SKM-1 treated with dmso at 0.1 percent for 144 hours (cell line): ENCODE measurements around the gene HSBP1L1.
"Not testable (repeated sequence)": the region's sequence is repeated elsewhere in the genome, so short reads cannot be mapped to it uniquely, and the experiment has no call there.

Source experiments
- DNase-seq: peaks from one replicate; lab custom pipeline; 2025; ENCODE audit not compliant: unreplicated experiment; lab: John Stamatoyannopoulos, UW

HSBP1L1 gene

GRCh38 chr18:79983253-79983652 lies 18.8 kb downstream of the HSBP1L1 start:
- no peak for DNase-seq

DNA sequence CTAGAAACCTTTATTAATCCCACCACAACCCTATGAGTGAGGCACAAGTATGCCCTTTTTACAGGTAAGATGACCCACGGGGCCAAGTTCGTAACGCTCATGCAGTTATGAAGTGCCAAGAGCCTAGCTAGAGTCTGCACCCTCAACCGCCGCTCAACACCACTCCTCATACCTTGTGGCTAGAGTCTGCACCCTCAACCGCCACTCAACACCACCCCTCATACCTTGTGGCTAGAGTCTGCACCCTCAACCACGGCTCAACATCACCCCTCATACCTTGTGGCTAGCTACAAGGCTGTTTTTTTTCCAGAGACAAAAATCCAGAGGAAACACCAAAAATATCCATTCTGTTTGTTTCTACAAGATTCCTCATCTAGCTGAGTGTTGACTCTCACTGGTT lies 19.4 kb downstream of the HSBP1L1 start:
- DNase-seq = no peak

DNA sequence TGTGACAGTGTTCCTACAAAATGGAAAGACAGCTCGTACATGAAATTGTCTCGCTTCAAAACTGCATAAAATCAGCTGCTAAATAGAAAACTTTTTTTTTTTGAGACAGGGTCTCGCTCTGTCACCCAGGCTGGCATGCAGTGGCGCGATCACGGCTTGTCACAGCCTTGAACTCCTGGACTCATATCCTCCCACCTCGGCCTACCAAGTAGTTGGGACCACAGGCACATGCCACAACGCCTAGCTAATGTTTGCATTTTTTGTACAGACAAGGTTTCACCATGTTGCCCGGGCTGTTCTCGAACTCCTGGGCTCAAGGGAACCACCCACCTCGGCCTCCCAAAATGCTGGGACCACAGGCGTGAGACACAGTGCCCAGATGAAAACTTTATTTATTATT lies 20.7 kb downstream of the HSBP1L1 start:
- DNase-seq = no peak

- no peak for DNase-seq
These were observed 22.3 kb downstream of the HSBP1L1 start for GRCh38 chr18:79986726-79987125.

- no peak for DNase-seq
These were observed 23.1 kb downstream of the HSBP1L1 start for GRCh38 chr18:79987566-79987965.

- peak; percentile 61 for DNase-seq
These were observed 23.6 kb downstream of the HSBP1L1 start for GRCh38 chr18:79988071-79988450.

DNA sequence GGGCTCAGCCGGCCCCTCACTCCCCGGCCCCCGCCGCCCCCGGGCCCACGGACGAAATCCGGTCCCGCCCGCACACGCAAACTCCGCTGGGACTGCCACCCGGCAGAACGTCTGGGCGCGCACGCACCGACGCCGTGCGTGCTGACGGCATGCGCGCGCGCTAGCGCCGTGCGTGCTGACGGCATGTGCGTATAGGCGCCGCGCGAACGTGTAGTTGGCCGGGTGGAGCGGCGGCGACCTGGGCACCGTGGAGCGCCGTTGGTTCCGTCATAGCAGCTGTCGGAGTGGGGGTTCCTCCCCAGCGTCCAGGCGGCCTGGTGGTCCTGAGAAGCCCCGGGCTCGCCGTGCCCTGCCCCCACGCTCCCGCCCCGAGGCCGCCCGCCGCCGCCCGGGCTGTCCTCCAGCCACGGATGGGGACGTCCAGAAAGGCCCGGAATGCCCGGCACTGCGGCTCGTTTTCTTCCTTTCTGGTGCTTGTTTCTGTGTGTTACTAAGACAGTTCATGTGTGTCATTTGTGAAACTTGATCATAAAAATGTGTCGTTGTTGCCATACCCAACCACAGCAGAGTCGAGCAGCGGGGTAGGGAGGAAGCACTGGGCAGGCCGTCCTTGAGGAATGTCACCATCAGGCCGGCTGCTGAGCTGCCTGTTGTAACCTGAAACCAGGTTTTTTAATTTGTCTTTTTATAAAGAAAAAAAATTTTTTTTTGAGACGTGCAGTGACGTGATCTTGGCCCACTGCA lies 24.2 kb downstream of the HSBP1L1 start, which contains the start of gene TXNL4A:
Gene TXNL4A (minus strand): TSS at position 113 of the 744 bp plus-strand sequence. CDS start 171 bp downstream, outside the sequence.
- peak; percentile 73 for DNase-seq

DNA sequence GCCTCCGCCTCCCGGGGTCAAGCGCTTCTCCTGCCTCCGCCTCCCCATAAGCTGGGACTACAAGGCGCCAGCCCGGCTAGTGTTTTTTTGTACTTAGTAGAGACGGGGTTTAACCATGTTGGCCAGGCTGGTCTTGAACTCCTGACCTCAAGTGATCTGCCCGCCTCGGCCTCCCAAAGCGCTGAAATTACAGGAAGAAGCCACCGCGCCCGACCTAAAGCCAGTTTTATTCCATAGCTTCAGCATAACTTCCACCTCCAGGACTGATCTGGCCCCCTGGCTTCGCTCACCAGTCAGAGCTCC lies 24.7 kb downstream of the HSBP1L1 start:
- no peak for DNase-seq

DNA sequence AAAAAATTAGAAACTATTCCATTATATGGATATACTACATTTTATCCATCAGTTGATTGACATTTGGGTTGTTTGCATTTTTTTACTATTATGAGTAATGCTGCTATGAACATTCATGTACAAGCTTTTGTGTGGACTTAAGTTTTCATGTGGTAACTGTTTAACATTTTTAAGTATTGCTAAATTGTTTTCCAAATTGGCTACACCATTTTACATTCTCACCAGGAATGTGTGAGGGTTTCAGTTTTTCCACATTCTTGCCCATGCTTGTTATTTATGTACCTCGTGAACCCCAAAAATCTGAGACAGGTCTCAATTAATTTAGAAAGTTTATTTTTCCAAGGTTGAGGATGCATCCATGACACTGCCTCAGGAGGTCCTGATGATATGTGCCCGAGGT lies 27.1 kb downstream of the HSBP1L1 start:
- no peak for DNase-seq

- DNase-seq = not testable (repeated sequence)
These were observed 35.3 kb downstream of the HSBP1L1 start for GRCh38 chr18:79999701-80000100.

DNA sequence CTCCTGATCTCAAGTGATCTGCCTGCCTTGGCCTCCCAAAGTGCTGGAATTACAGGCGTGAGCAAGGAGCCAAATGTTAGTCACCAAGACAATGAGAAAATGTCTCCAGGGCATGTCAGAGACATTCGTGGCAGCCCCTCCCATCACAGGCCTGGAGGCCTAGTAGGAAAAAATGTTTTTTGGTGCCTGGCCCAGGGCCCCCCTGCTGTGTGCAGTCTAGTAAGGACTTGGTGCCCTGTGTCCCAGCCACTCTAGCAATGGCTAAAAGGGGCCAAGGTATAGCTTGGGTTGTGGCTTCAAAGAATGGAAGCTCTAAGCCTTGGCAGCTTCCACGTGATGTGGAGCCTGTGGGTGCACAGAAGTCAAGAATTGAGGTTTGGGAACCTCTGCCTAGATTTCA lies 36.4 kb downstream of the HSBP1L1 start:
- DNase-seq = no peak

DNA sequence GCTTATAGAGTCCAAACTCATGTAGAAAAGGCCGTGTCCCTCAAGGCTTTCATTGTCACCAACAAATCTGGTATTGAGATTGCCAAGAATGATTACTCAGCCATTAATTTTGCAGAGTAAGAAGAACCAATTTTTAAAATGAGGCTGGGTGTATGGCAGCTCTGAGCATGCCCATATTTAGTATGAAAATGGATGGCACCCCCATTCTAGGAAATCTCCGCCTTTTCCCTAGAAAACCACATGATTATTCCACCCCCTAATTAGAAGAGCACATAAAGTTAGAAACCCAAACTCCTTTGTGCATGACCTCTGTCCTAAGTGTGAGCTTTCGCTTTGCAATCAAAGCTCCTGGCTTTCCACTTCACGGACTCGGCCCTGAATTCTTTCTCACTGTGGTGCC lies 38.0 kb downstream of the HSBP1L1 start:
- no peak for DNase-seq

GRCh38 chr18:80004600-80005342 lies 40.3 kb downstream of the HSBP1L1 start:
- DNase-seq = no peak

DNA sequence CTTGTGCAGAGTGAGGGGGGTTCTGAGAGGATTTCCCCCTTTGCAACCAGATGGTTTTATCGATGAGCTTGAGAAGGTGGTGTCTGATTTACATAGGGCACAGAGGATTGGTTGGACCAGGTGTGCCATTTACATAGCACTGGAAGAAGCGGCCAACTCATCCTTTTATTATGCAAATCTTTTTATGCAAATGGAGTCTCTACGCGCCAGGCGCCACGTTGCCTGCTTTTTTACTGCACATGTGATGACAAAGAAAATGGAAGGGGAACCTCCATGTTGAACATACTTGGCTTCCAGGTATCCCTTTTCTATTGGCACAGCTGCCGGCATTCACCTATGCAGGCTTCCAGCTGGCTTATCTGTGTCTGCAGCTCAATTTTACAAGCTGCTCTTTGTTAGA lies 42.3 kb downstream of the HSBP1L1 start:
- no peak for DNase-seq

- DNase-seq = no peak
These were observed 45.5 kb downstream of the HSBP1L1 start for GRCh38 chr18:80009661-80010550.

DNA sequence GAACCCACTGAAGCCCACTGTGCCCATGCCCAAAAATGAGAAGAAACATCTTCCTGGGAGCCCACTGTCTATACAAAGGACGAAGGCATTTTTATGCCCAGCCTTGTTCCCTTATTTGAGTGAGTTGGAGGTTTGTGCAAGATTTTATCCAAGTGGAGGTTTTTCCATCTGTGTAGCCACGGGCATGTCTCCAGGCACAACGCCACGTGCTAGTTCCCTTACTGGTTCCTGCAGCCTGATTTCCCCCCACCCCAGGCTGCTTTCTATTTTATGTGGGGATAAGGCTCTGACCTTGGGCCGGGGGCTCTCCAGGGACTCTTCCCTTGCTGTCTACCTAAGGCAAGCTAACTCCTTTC lies 46.1 kb downstream of the HSBP1L1 start:
- no peak for DNase-seq

DNA sequence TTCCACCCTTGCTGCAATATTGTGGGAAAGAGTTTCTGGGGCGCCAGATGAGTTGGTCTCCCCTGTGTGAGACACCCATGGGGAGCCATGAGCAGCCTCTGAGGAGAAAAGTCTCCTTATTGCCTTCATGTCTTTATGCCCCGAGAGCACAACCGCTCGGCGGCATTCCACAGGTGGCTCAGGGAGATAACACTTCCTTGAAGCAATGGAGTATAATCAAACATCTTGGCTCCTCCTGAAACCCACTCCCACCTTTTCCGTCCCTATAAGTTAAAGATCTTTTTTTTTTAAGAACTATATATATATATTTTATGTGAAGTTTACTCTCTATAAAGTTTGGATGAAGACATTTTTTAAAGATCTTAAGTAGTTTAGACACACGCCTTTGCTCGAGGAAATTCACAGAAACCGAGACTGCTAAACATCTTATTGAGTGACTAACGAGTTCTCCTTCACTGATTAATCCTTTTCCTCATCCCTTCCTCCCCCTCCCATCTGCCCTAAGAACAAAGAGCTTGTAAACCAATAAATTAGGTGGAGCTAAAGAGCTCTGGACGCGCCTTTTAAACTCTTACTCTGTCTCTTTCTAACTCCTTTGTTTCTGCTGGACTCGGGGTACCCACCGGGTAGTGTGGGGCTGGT lies 47.2 kb downstream of the HSBP1L1 start:
- DNase-seq = not testable (repeated sequence)

DNA sequence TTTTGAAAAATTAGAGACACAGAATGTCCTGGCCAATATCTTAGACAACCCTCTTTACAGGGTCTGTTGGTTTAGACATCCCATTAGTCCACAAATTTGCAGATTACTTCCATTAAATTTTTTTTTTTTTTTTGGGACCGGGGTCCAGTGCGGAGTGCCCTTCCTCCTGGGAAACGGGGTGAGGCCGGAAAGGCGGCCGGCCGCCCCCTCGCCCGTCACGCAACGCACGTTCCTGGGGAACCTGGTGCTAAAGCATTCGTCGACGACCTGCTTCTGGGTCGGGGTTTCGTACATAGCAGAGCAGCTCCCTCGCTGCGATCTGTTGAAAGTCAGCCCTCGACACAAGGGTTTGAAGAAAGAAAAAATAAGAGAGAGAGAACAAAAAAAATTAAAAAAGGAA lies 48.3 kb downstream of the HSBP1L1 start:
- DNase-seq = no peak
